ENCODE measurements around the gene C6orf47.

Gene C6orf47

GRCh38 chr6:31614684-31615578, 45.6 kb downstream of the C6orf47 start, which contains the start of gene AIF1:
Gene AIF1, plus strand, starts transcription at chr6:31615234. Its CDS starts 96 bp downstream, at chr6:31615330.
- peak in 1 of 51 donors; percentile 25 for DNase-seq

GRCh38 chr6:31614075-31614619, 46.4 kb downstream of the C6orf47 start:
- DNase-seq = peak in 3 of 51 donors; percentile 7 to 18 (median 7)

GRCh38 chr6:31610968-31611367, 49.6 kb downstream of the C6orf47 start:
- no peak for DNase-seq

- DNase-seq = no peak
Measured at GRCh38 chr6:31609519-31610406, 50.8 kb downstream of the C6orf47 start.

All from hypothalamus (tissue), 51 donors.